Loucy (cell line): Measurements from ENCODE around the gene STPG1.

Source experiments
- H2AFZ ChIP-seq: fragments of 200-600 bp; sonication (generic); 2 replicates; pipeline ENCODE4 v1.6.0; 2016; ENCODE audit warnings: antibody characterized with exemption, mild to moderate bottlenecking, low read length, moderate library complexity
- H3F3A ChIP-seq: fragments of 200-600 bp; 2 replicates; pipeline ENCODE4 v1.6.0; 2016; ENCODE audit warnings: antibody characterized with exemption, low read depth, mild to moderate bottlenecking
- H3K27me3 ChIP-seq: fragments of 200-600 bp; sonication (generic); 2 replicates; pipeline ENCODE4 v1.6.1; 2014; ENCODE audit warnings: low read length, mild to moderate bottlenecking; ENCODE audit not compliant: insufficient read depth, poor library complexity, severe bottlenecking
- H3K36me3 ChIP-seq: fragments of 200-600 bp; sonication (generic); 2 replicates; pipeline ENCODE4 v1.6.1; 2016; ENCODE audit warnings: low read length; ENCODE audit not compliant: insufficient read depth
- H3K4me1 ChIP-seq: fragments of 200-600 bp; sonication (generic); 2 replicates; pipeline ENCODE4 v1.5.1; 2014; ENCODE audit warnings: low read length, mild to moderate bottlenecking; ENCODE audit not compliant: insufficient read depth, poor library complexity, severe bottlenecking
- H3K4me2 ChIP-seq: fragments of 200-600 bp; sonication (generic); 2 replicates; pipeline ENCODE4 v1.6.0; 2014; ENCODE audit warnings: antibody characterized with exemption, low read length, low read depth, mild to moderate bottlenecking; ENCODE audit not compliant: poor library complexity, severe bottlenecking
- H3K4me3 ChIP-seq: fragments of 200-600 bp; sonication (generic); 2 replicates; pipeline ENCODE4 v1.5.1; 2014; ENCODE audit warnings: low read length, mild to moderate bottlenecking, mixed read lengths; ENCODE audit not compliant: poor library complexity, severe bottlenecking
- H3K79me2 ChIP-seq: fragments of 200-600 bp; sonication (generic); 2 replicates; pipeline ENCODE4 v1.6.1; 2014; ENCODE audit warnings: low read length; ENCODE audit not compliant: insufficient read depth
- H3K9ac ChIP-seq: fragments of 200-600 bp; sonication (generic); 2 replicates; pipeline ENCODE4 v1.6.0; 2014; ENCODE audit warnings: mild to moderate bottlenecking, low read depth, low read length, moderate library complexity; ENCODE audit not compliant: poor library complexity, severe bottlenecking
- H3K9me2 ChIP-seq: fragments of 200-600 bp; sonication (generic); replicated peaks from 2 replicates; pipeline ENCODE4 v1.6.1; 2016; ENCODE audit warnings: low read depth, low read length, mixed read lengths
- H3K9me3 ChIP-seq: fragments of 200-600 bp; sonication (generic); 2 replicates; pipeline ENCODE4 v1.6.1; 2014; ENCODE audit warnings: mild to moderate bottlenecking, antibody characterized with exemption, low read length, low read depth; ENCODE audit not compliant: insufficient read depth
- H4K20me1 ChIP-seq: fragments of 200-600 bp; sonication (generic); 2 replicates; pipeline ENCODE4 v1.6.0; 2014; ENCODE audit warnings: antibody characterized with exemption, low read length, mild to moderate bottlenecking; ENCODE audit not compliant: insufficient read depth, poor library complexity, severe bottlenecking
- EZH2phosphoT487 ChIP-seq: fragments of 200-600 bp; IDR thresholded peaks from 2 replicates; pipeline ENCODE4 v1.6.1; 2018; ENCODE audit warnings: antibody characterized with exemption, mild to moderate bottlenecking, moderate library complexity, borderline replicate concordance
- TF ChIP-seq, protein P1 (sequence below): fragments of 200-600 bp; sonication (generic); conservative IDR thresholded peaks from 2 replicates; pipeline ENCODE4 v1.5.1; 2014; ENCODE audit warnings: mild to moderate bottlenecking, antibody characterized with exemption, low read length

Gene STPG1

DNA sequence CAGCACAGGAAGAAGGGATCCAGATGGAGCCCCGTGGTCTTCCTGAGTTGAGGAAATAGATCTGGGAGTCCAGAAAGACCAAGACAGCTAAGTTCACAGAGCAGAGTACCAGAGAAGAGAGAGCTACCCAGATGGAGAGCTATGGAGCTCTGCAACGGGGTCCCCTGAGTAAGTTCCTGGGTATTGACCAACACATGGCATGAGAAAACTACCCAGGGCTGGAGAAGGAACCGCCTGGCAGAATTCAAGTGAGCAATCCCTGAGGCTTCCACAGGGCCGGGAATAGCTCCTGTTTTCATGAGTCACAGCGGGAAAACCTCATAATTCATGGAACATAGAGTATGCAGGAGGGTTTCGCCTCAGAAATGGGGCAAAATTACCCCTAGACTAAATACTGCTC, 19.7 kb downstream of the STPG1 start:
- Histone ChIP-seq H3K4me2 (no peak overlapping the region), H2AFZ (no peak overlapping the region), H3K9ac (no peak overlapping the region), H3K79me2 (no peaks in the 10 kb centered on the region), H3F3A (no peaks in the 10 kb centered on the region), H3K9me3 (no peaks in the 10 kb centered on the region), H4K20me1 (no peaks in the 10 kb centered on the region), H3K4me1 (no peaks in the 10 kb centered on the region), H3K27me3 (no peaks in the 10 kb centered on the region), H3K4me3 (no peak overlapping the region), H3K36me3 (no peaks in the 10 kb centered on the region), H3K9me2 (no peaks in the 10 kb centered on the region)
- TF ChIP-seq, protein P1, sequence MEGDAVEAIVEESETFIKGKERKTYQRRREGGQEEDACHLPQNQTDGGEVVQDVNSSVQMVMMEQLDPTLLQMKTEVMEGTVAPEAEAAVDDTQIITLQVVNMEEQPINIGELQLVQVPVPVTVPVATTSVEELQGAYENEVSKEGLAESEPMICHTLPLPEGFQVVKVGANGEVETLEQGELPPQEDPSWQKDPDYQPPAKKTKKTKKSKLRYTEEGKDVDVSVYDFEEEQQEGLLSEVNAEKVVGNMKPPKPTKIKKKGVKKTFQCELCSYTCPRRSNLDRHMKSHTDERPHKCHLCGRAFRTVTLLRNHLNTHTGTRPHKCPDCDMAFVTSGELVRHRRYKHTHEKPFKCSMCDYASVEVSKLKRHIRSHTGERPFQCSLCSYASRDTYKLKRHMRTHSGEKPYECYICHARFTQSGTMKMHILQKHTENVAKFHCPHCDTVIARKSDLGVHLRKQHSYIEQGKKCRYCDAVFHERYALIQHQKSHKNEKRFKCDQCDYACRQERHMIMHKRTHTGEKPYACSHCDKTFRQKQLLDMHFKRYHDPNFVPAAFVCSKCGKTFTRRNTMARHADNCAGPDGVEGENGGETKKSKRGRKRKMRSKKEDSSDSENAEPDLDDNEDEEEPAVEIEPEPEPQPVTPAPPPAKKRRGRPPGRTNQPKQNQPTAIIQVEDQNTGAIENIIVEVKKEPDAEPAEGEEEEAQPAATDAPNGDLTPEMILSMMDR = no peak
- no peak for TF ChIP-seq EZH2phosphoT487

DNA sequence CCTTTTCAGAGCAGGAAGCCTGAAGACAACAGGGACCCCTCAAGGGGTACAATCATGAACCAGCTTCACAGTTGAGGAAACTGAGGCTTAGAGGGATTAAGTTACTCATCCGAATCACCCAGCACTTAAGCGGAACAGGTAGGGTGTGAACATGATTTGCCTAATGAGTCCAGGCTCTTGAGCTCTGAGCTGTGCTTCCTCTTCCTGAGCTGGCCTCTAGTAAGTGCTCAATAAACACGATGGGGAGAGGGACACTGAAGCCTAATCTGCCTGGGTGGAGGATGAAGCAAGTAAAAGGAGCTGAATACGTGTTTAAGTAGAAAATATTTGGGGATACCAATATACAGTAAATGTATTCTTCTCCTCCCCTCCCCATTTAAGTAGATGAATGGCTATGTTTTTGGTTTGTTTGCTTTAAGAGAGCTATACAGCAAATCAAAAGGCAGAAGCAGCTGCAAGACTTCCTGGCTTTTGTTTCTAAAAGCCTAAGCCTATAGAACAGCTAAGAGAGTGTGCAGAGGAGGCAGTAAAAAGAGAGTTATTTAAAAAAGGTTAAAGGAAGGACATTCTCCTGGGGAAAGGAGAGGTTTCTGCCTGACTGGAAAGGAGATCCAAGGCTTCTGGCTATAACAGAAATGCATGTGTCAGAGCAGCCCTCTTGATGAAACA, 20.5 kb downstream of the STPG1 start:
- Histone ChIP-seq H3K4me2 (no peak overlapping the region), H3K9ac (no peak overlapping the region), H3K27me3 (no peaks in the 10 kb centered on the region), H3K4me3 (no peak overlapping the region), H3K9me2 (no peaks in the 10 kb centered on the region), H3K36me3 (no peaks in the 10 kb centered on the region), H4K20me1 (no peaks in the 10 kb centered on the region), H3F3A (no peaks in the 10 kb centered on the region), H3K79me2 (no peaks in the 10 kb centered on the region), H3K9me3 (no peaks in the 10 kb centered on the region), H2AFZ (no peak overlapping the region), H3K4me1 (no peaks in the 10 kb centered on the region)
- TF ChIP-seq, protein P1 = no peak
- no peak for TF ChIP-seq EZH2phosphoT487

DNA sequence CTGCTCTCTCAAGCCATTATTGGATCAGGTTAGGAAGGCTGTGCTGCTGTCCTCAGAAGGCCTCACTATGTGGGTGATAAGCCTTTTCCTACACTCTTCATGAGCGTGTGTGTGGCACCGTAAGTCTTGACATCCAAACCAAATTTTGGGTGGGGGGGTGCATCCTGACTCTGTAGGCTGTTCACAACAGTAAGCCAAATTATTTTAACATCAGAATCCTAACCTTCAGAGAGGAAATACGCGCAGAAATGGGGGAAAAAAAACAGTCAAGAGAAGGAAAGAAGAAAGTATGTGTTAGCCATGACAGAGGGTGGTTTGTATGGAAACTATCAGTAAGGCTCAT, 21.0 kb downstream of the STPG1 start:
- H3K4me1 ChIP-seq = no peaks in the 10 kb centered on the region
- no peaks in the 10 kb centered on the region for H3K36me3 ChIP-seq
- H2AFZ ChIP-seq = no peak overlapping the region
- no peaks in the 10 kb centered on the region for H3K9me3 ChIP-seq
- H3K9ac ChIP-seq = no peak overlapping the region
- TF ChIP-seq, protein P1 = peak; percentile 42; the same call in 1 of the 2 replicates
- no peak for TF ChIP-seq EZH2phosphoT487
- no peaks in the 10 kb centered on the region for H3F3A ChIP-seq
- H4K20me1 ChIP-seq = no peaks in the 10 kb centered on the region
- no peak overlapping the region for H3K4me3 ChIP-seq
- H3K4me2 ChIP-seq = no peak overlapping the region
- H3K79me2 ChIP-seq = no peaks in the 10 kb centered on the region
- H3K9me2 ChIP-seq = no peaks in the 10 kb centered on the region
- no peaks in the 10 kb centered on the region for H3K27me3 ChIP-seq
